ENCODE measurements around the gene PTGDS. TPM values are rescaled to one million over a fixed set of nuclear protein-coding genes. Genes with fewer than 3 reads are reported as not detected.
A peak's percentile ranks its signal among the peaks of the same experiment; 100 is the strongest.

PTGDS gene
- total and polyA plus RNA-seq, 9 of the 15 experiments (the other 6 are each of a cell fraction or from before 2014, with no cell fraction given) = 0.46 to 7.1 (median 2.0) TPM

DNA sequence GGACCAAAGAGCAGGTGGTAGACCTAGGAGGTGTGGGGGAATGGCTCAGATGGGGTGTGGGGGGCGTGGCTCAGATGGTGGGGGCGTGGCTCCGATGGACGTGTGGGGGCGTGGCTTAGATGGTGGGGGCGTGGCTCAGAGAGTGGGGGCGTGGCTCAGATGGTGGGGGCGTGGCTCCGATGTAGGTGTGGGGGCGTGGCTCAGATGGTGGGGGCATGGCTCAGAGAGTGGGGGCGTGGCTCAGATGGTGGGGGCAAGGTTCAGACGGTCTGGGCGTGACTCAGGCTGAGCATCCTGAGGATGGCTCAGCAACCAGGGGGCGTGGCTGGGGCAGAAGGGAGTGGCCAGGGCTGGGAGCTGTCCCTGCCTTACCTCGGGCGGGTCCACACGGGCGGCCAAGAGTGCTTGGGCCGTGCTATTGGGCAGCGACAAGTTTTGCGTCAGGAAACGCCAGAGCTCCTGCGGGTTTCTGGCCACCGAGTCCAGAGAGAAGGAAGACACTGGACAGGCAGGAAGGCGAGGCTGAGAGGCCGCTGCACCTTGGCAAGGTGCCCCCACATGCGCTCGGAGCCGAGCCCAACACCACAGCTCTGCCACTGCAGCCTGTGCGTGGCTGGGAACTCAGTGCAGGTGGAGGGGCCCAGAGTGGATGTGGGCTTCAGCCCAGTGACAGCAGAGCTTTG is 44.8 kb downstream of the PTGDS start (continued):
- TF ChIP-seq, protein P1, sequence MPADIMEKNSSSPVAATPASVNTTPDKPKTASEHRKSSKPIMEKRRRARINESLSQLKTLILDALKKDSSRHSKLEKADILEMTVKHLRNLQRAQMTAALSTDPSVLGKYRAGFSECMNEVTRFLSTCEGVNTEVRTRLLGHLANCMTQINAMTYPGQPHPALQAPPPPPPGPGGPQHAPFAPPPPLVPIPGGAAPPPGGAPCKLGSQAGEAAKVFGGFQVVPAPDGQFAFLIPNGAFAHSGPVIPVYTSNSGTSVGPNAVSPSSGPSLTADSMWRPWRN (IDR thresholded peaks at IDR 0.05; ENCODE audit: low read depth) = no peak
- peak; percentile 96 for TF ChIP-seq SP1 (CRISPR knock-in tag; IDR thresholded peaks at IDR 0.05)
- TF ChIP-seq CCAR2 (IDR thresholded peaks at IDR 0.05; ENCODE audit: low read depth, low read length) = no peak
- TF ChIP-seq ZNF668 (CRISPR knock-in tag; IDR thresholded peaks at IDR 0.05) = no peak
- TF ChIP-seq ESRRB (CRISPR knock-in tag; IDR thresholded peaks at IDR 0.05; ENCODE audit: borderline replicate concordance) = no peak
- TF ChIP-seq, protein P2, sequence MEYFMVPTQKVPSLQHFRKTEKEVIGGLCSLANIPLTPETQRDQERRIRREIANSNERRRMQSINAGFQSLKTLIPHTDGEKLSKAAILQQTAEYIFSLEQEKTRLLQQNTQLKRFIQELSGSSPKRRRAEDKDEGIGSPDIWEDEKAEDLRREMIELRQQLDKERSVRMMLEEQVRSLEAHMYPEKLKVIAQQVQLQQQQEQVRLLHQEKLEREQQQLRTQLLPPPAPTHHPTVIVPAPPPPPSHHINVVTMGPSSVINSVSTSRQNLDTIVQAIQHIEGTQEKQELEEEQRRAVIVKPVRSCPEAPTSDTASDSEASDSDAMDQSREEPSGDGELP (CRISPR knock-in tag; IDR thresholded peaks at IDR 0.05; ENCODE audit: borderline replicate concordance) = peak; percentile 77; the same call in 1 of the 2 replicates
- TF ChIP-seq NFIC (IDR thresholded peaks at IDR 0.05) = 0 out of 2 replicates have a peak, but pooled peaks have one; percentile 15

DNA sequence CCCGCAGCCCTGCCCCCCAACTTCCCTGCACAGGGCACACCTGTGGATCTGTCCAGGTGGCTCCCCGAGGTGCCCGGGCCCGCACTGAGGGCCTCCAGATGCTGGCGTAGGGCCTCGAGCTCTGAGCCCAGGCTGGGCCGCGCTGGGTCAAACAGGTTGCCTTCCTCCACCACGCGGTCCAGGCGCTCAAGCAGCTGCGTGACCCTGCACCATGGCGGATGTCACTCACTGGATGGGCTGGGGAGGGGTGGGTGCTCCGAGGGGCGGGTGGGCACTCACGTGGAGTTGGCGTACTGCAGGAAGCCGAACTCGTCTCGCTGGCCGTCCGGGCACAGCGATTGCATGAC is 45.3 kb downstream of the PTGDS start:
- BruUV-seq (replicated peaks) = no TSS peak
- no peak overlapping the region for H3K27ac ChIP-seq (ENCODE audit: extremely low read depth, low read depth, low read length)
- no peak for FAIRE-seq
- TF ChIP-seq FIP1L1 (IDR thresholded peaks at IDR 0.05; ENCODE audit: low read depth, low read length, poor library complexity, severe bottlenecking) (peak; percentile 7), ZNF224 (CRISPR knock-in tag; IDR thresholded peaks at IDR 0.05) (0 out of 2 replicates have a peak, but pooled peaks have one; percentile 49)
- TF ChIP-seq, protein P3, sequence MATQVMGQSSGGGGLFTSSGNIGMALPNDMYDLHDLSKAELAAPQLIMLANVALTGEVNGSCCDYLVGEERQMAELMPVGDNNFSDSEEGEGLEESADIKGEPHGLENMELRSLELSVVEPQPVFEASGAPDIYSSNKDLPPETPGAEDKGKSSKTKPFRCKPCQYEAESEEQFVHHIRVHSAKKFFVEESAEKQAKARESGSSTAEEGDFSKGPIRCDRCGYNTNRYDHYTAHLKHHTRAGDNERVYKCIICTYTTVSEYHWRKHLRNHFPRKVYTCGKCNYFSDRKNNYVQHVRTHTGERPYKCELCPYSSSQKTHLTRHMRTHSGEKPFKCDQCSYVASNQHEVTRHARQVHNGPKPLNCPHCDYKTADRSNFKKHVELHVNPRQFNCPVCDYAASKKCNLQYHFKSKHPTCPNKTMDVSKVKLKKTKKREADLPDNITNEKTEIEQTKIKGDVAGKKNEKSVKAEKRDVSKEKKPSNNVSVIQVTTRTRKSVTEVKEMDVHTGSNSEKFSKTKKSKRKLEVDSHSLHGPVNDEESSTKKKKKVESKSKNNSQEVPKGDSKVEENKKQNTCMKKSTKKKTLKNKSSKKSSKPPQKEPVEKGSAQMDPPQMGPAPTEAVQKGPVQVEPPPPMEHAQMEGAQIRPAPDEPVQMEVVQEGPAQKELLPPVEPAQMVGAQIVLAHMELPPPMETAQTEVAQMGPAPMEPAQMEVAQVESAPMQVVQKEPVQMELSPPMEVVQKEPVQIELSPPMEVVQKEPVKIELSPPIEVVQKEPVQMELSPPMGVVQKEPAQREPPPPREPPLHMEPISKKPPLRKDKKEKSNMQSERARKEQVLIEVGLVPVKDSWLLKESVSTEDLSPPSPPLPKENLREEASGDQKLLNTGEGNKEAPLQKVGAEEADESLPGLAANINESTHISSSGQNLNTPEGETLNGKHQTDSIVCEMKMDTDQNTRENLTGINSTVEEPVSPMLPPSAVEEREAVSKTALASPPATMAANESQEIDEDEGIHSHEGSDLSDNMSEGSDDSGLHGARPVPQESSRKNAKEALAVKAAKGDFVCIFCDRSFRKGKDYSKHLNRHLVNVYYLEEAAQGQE (IDR thresholded peaks at IDR 0.05; ENCODE audit: borderline replicate concordance) = no peak
- TF ChIP-seq, protein P3 (CRISPR knock-in tag; IDR thresholded peaks at IDR 0.05; ENCODE audit: low read depth) = no peak

More for the DNA sequence above, 45.3 kb downstream of the PTGDS start:
- in situ Hi-C loops (cut with MboI) = no loop called here
- peak overlapping the region; percentile 18; the same call in 1 of the 2 replicates for H3K4me2 ChIP-seq (ENCODE audit: insufficient read depth, low read length)
- intact Hi-C loops (cut with micrococcal nuclease) = no loop called here
- 97% methylated on average over 6 of the region's 23 CpGs for WGBS (ENCODE audit: insufficient coverage, low coverage, missing lambda C conversion rate)
- peak overlapping the region in 1 of 2 experiments; percentile 11; a peak in 2 of 4 replicates for H3K9ac ChIP-seq (ENCODE audit: insufficient read depth in 1 of 2, low read depth in 2 of 2, low read length in 2 of 2)
- H2AFZ ChIP-seq (ENCODE audit: low read depth, low read length) = no peak overlapping the region
- ATAC-seq (no peak), DNase-seq (ENCODE audit: extremely low read depth in 1 of 4, low spot score in 3 of 4) (no peak)
- H3K9me1 ChIP-seq (ENCODE audit: control insufficient read depth, insufficient read depth, low read length) = no peaks in the 10 kb centered on the region
- no peaks in the 10 kb centered on the region for H3K9me3 ChIP-seq (replicated peaks; ENCODE audit: control insufficient read depth, insufficient read depth, low read depth, low read length)
- CTCF ChIA-PET (ENCODE audit: low intra/inter-chr PET ratio) = no interaction called here
- POLR2A ChIA-PET = interaction anchor here (0.6 to 1.1 kb wide), 5 partner anchors 12 to 1574 kb away, joined by 3 to 4 read pairs (median 3); partner anchors contain the start of gene PTGDS
- no peaks in the 10 kb centered on the region for H3K36me3 ChIP-seq (ENCODE audit: control insufficient read depth, insufficient read depth, low read length)
- H3K4me1 ChIP-seq (replicated peaks in 1 of 2; ENCODE audit: control insufficient read depth in 2 of 2, insufficient read depth in 2 of 2, low read length in 2 of 2) = peaks cover 8 to 91% of the 10 kb centered on the region in 2 experiments
- peaks cover 3% of the 10 kb centered on the region; the same call in 1 of the 3 replicates for H3K79me2 ChIP-seq (ENCODE audit: control insufficient read depth, insufficient read depth, low read length)
- no peaks in the 10 kb centered on the region for H3K27me3 ChIP-seq (ENCODE audit: control insufficient read depth in 2 of 2, insufficient read depth in 2 of 2, low read length in 2 of 2)
- 0 out of 2 replicates have a peak, but pooled peaks cover 5% of the 10 kb centered on the region for H4K20me1 ChIP-seq (replicated peaks; ENCODE audit: control insufficient read depth, insufficient read depth, low read length)
- no peak overlapping the region for H3K4me3 ChIP-seq
